Measurements from ENCODE around the gene KRTAP5-4.
"Not testable (repeated sequence)": the region's sequence is repeated elsewhere in the genome, so short reads cannot be mapped to it uniquely, and the experiment has no call there.

The KRTAP5-4 gene, protein sequence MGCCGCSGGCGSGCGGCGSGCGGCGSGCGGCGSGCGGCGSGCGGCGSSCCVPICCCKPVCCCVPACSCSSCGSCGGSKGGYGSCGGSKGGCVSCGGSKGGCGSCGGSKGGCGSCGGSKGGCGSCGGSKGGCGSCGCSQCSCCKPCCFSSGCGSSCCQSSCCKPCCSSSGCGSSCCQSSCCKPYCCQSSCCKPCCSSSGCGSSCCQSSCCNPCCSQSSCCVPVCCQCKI

DNA sequence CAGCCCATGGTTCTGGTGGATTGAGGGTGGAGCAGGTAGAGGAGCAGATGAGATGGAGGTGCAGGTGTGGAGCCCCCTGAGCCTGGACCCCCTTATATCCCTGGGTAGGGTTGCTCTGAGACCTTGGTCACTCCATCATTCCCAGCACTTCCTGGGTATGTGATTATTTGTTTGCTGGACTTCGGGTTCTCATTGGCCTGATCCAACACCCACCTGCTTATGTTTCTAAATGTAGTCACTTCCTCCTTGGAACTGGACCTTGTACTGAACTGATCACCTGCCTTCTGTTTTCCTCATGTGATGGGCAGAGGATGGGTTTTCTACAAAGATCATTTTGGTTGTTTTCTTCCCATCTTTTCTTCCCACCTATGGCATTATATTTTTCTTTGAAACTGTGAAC, at the start of gene KRTAP5-4:
KRTAP5-4 (minus strand) TSS at position 53 of the 400 bp plus-strand sequence; CDS start at position 8, 45 bp downstream.
- DNase-seq (ENCODE audit: low read depth in 2 of 2) = no peak

DNA sequence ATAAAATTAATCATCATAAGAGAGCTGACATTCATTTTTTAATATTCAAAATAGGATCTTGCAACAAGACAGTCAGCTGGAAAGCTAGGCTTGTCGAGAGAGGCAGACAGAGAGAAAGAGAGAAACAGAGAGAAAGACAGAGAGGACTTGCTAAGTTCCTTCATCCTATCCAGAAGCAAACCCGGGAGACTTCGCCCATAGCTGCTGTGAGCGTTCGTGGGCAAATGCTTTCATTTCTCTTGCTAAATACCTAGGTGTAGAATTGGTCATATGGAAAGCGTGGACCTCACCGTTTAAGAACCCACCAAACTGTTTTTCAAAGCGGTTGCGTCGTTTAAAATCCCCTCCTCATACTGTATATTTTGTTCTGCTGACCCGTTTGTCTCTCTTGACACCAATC, 49.7 kb upstream of the KRTAP5-4 start:
- DNase-seq (ENCODE audit: low read depth in 2 of 2) = no peak

DNA sequence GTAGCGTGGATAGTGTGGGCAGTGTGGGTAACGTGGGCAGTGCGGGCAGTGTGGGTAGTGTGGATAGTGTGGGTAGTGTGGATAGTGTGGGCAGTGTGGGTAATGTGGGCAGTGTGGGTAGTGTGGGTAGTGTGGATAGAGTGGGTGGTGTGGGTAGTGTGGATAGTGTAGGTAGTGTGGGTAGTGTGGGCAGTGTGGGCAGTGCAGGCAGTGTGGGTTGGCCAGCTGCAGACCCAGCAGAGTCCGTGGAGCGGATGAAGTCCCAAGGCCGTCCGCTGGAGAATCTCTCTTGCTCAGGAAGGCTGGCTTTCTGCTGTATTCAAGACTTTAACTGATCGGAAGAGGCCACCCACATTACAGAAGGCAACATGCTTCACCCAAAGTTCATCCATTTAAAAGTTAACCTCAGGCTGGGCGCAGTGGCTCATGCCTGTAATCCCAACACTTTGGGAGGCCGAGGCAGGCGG, 49.0 kb upstream of the KRTAP5-4 start:
- no peak for DNase-seq (ENCODE audit: low read depth in 2 of 2)

DNA sequence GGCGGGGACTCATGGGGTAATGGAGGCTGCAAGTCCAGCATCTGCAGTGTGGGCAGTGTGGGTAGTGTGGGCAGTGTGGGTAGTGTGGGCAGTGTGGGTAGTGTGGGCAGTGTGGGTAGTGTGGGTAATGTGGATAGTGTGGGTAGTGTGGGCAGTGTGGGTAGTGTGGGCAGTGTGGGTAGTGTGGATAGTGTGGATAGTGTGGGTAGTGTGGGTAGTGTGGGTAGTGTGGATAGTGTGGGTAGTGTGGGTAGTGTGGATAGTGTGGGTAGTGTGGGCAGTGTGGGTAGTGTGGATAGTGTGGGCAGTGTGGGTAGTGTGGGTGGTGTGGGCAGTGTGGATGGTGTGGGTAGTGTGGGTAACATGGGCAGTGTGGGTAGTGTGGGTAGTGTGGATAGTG, 48.5 kb upstream of the KRTAP5-4 start:
- DNase-seq (ENCODE audit: low read depth in 2 of 2) = not testable (repeated sequence)

DNA sequence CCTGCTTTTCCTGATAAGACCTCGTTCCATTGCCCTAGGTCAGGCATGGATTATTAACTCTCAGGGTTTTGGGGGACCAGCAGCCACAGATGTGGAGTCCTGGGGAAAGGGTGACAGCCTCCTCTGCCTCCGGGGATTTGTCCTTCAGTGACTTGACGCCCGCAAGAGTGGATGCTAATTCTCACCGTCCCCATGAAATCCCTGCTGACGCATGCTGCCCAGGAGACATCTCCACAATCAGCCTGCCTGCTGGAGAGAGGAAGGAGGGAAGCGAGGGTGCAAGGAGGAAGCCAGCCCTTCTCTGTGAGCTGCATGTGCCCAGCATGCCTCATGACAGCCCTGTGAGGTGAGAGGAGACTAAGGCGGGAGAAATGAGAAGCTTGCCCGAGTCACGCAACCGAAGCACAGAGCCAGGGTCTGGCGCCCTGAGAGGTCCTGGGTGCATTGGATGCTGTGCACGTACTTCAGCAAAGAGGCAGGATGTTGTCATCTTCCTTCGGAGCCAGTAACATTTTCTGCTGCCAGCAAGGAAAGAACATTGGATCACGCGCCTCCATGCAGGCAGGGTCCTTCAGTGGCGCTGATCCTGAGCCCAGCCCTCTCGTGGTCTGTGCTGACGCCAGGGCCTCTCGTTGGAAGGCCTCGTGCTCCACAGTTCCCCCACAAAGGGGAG, 47.7 kb upstream of the KRTAP5-4 start:
- no peak for DNase-seq (ENCODE audit: low read depth in 2 of 2)

DNA sequence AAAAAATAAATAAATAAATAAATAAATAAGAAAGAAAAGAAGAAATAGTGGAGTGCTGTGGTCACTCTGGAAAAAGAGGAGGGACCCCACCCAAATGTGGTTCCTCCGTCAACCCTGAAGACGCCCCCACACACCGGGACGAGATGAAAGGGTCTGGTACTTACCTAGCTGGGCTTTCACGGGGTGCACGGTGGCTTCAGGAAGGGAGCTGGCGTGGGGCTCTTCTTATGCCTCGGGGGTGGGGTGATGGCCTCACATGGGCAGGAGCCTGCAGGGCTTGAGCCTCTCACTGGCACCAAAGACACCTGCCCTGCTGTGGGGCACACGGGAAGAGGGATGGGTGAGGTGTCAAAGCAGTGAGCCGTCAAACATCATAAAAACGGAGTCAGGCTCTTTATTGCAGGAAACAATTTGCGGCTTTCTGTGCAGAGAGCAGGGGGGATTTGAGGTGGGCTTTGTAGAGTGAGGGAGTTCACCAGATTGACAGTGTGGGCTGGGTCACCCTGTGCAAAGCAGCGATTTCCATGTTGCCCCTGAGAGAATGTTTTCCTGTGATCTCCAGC, 47.1 kb upstream of the KRTAP5-4 start:
- no peak for DNase-seq (ENCODE audit: low read depth in 2 of 2)

DNA sequence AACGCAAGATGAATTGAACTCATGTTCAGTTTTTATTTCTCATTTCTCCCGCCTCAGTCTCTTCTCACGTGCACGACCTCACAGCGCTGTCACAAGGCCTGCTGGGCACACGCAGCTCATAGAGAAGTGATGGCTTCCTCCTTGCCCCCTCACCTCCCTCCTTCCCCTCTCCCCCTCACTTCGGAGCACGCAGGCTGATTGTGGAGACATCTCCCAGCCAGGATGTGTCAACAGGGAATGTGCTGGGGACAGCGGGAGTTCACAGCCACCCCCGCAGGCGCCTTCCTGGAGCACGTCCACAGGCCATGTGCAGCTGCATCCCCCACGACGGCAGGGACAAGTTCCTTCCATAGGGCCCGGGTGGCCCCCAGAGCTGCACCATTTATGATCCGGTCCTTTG, 46.0 kb upstream of the KRTAP5-4 start:
- no peak for DNase-seq (ENCODE audit: low read depth in 2 of 2)

DNA sequence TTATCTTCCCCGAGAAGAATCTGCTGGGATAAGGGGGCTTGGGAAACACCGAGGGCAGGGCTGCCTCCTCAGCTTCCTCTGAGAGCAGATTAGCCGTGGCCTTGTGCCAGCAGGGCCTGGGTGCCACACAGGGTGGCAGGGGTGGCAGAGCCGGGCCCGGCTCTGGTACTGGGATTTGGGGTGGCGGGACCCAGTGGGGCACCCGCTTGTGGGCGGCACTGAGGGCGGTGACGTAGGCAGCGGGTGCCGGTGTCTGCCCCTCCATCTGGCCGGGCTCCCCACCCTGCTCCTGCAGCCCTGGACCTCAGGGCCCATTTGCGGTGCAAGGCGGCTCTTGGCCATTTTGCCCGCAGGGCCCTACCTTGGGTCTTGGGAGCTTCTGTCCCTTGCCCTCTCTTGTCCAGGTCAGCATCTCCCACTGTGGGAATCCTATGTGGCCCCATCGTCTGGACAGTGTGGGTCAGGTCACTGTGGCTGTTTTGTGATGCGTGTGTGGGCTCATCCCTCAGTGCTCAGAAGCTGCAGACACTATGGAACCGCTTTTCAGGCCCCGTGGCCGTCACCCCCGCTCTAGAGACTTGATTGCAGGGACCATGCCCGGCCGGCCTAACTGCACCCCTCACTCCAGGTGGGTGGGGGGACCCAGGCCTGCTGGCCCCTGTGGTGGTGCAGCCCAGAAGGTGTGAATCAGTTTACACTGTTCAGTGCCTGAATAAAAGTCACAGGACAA, 45.3 kb upstream of the KRTAP5-4 start:
- DNase-seq (ENCODE audit: low read depth in 2 of 2) = no peak

DNA sequence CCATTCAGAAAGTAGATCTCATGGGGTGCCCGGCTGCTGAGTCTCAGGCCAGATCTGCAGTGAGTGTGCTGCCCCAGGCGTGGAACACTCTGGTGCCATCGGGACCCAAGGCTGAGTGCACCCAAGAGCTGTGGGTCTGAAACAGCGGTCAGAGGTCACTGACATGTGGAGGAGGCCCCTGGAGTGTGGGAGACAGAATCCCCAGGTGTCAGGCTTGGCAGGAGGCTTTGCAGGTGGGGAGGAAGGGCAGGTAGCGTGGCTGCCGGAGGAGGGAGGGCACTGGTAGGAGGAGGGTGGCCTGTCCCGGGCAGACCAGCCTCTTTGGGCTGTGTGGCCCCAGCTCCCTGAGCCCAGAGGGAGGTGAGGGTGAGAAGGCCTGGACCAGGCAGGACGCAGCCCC, 43.4 kb upstream of the KRTAP5-4 start:
- no peak for DNase-seq (ENCODE audit: low read depth in 2 of 2)

DNA sequence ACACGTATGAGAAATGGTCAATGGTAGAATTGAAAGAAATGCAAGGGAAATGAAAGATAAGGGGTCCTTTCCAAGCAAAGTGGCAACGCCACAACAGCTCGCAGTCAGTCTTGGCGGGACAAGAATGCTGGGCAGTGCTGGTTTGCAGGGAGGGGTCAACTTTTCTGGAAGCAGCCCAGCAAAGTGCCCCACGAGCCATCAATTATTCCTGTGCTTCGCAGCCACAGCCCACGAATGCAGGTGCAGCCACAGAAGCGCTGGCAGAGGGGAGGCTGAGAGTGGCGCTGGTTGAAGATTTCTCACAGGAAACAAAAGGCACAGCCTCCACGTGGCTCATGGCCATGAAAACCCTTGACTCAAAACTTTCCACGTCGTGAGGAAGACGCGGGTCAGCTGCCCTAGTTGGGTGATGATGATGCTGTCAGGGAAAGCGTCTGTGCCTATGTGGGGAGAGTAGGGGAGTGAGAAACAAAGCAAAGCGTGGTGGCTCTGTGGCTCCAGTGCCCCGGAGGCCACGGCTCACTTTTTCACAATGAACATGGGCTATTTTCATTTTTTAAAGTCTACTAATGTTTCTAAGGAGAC, 40.9 kb upstream of the KRTAP5-4 start:
- not testable (repeated sequence) for DNase-seq (ENCODE audit: low read depth in 2 of 2)

DNA sequence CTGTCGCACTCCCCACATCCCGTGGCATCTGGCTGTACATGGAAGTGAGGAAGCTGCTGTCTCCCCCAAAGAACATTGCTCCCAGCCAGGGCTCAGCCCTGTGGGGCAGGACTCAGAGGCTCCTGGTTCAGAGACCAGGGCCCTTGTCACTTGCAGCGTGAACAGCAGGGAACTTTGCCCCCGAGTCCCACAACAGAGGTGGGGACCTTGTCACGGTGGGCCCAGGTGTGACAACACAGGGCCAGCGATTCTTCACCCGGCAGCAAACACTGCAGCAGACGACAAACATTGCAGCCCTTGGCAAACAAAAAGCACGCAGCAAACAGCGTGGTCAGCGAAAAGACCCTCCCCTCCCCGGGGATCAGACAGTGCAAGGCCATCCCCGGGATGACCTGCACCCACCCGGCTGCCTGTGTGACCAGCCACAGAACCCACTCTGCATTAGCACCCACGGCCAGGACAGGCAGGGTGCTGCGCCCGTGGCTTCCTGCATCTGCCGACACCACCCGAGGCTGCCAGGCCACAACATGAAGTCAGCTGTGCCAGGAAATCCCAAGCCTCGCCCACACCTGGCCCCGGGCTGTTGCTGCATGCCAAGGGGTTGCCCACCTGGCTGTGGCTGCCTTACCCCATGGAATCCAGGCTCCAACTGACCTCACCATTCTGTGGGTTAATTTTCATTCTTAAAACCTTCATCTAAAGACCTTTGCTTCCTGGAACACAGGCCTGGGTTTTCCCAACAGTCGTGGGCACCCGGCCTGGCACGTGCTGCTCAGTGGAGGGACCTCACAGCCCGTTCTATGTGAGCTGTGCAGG, 39.7 kb upstream of the KRTAP5-4 start:
- not testable (repeated sequence) for DNase-seq (ENCODE audit: low read depth in 2 of 2)

DNA sequence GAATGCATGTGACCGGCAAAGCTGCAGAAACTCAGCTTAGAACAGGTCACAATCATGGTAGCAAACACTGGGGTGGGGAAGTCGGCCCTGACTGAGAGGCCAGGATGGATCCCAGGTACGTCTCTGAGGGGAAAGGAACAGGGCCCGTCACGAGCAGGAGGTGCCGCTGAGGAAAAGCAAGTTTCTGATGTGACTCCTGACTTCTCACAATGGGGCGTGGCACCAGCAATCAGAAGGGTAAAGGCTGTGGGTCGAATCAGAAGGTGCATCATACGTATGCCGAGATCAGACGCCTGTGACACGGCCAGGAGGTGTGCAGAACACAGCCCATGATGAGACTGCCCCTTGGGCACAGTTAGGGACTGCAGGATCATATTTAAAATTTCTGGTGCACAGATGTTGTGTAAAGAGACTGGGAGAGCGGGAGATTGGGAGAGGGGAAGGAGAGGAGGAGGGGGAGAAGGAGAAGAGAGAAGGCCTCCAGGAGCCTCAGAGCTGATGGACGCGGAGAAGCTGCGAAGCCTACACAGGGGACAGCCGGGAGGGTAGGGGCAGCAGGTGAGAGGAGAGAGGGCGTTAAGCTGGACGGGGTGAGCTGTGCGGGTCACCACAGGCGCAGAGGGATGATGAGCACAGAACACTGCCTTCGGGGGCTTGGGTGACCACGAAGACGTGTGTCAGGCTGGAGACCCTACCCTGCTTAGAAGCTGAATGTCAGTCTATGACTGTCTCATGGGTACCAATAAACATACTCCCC, 38.4 kb upstream of the KRTAP5-4 start:
- DNase-seq (ENCODE audit: low read depth in 2 of 2) = no peak

DNA sequence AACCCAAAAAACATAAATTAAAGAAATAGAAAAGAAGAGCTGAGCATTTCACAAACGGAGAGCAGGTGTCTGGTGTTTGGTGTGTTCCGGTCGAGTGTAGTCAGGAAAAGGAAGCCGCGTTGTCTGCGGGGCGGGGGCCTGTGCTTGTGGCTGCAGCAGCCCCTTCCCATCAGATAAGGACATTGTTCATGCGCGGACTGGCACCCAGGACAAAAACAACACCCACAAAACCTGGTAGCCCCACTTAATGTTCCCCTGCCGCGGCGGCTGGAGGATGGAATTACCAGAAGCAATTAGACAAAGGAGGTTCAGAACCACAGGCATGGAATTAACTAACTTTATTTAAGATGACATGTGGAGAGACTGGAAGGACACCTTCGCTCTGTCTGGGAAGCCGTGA, 37.6 kb upstream of the KRTAP5-4 start:
- no peak for DNase-seq (ENCODE audit: low read depth in 2 of 2)

DNA sequence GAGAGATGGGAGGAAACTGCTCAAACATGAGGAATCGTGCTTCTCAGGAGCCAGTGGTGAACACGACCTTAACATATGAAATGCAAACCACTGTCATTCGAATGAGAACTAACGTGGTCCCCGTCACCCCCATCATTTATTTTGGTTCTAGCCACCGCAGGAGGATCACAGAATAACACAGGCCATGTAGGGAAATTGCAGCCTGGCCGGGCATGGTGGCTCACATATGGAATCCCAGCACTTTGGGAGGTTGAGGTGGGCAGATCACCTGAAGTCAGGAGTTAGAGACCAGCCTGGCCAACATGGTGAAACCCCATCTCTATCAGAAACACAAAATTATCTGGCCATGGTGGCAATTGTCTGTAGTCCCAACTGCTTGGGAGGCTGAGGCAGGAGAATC, 34.7 kb upstream of the KRTAP5-4 start:
- DNase-seq (ENCODE audit: low read depth in 2 of 2) = no peak

DNA sequence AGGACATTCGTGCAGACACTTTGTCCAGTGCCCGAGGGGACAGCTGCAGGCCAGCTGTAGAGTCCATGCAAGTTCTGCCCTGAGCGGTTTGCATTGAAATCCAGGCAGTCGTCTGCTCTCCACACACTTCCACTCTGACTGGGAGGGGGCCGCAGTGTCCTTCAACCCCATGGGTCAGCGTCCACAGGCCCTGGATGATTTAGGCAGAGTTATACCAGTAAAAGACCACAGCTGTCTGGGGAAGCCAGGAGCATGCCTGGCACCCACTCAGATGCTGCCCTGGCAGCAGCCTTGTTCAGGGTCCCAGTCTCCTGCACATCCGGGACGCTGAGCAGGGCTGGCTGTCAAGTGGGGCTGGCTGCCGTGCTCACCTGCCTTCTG, 34.1 kb upstream of the KRTAP5-4 start:
- no peak for DNase-seq (ENCODE audit: low read depth in 2 of 2)

DNA sequence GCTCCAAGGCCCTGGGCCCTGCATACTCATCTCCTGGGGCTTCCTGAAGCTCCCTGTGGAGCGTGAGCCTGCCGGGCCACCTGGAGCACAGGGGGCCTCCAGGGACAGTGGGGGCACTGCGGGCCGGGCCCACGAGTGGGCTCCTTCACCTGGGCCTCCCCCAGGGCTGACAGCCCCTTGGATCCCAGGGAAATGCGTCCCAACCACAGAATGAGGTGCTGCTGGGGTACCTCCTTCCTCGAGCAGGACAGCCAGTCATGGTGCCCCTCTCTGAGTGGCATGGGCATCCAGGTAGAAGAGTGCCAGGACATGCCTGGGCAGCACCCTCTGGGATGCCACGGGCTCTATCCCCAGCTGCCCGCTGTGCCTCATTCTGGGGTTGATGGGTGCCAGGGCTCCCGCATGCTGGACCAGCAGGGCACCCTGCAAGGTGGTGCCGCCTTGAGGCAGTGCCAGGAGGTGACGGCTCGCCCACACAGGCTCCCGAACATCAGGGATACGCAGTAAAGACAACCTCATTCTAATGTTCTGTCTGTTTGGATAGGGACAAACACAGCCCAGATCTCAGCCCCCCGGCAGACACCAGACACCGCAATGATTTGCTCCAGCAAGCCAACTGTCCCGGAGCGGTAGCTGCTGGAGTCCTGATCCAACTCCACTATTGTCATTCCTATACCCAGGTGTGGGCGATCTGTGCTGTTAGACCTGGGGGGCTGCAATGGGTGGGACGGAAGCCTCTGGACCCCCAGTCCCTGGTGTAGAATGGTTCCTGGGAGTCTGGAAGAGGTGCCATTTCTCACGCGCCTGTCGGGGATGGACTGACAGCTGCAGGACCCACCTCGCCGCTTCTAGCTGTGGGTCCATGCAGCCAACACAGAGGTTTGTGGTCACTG, 33.5 kb upstream of the KRTAP5-4 start:
- no peak for DNase-seq (ENCODE audit: low read depth in 2 of 2)

DNA sequence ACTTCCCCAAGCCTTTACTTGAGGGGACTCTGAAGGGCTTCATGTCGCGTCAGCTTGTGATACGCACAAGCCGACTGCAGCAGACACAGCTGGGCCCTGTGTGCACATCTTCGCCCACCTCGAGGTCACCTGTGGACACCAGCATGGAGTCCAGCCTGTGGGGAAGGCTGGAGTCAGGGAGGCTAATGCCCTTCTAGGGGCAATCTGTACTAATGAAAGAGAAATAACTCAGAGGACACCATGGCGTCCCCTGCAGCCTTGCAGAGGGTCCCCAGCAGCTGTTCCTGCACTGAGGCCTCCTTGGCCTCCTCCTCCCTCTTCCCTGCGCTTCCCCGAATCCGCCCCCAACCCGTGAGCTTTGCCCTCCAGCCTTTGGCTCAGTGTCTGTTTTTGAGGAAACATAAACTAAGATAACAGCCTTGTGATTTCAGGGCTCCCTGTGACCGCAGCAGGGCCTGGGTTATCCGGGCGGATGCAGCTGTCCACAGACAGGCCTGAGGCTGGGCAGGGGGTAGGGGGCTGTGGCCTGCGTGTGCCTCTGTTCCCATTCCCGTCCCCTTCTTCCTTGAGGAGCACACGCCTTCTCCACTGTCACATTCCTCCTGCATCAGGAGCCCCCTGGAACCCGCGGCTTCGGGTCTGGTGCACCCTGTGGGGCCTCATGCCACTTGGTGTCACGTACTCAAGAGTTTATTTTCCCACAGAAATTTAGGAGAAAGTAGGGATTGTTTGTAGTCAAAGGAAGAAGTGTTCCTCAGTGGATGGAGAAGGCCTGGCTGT, 32.6 kb upstream of the KRTAP5-4 start:
- no peak for DNase-seq (ENCODE audit: low read depth in 2 of 2)

DNA sequence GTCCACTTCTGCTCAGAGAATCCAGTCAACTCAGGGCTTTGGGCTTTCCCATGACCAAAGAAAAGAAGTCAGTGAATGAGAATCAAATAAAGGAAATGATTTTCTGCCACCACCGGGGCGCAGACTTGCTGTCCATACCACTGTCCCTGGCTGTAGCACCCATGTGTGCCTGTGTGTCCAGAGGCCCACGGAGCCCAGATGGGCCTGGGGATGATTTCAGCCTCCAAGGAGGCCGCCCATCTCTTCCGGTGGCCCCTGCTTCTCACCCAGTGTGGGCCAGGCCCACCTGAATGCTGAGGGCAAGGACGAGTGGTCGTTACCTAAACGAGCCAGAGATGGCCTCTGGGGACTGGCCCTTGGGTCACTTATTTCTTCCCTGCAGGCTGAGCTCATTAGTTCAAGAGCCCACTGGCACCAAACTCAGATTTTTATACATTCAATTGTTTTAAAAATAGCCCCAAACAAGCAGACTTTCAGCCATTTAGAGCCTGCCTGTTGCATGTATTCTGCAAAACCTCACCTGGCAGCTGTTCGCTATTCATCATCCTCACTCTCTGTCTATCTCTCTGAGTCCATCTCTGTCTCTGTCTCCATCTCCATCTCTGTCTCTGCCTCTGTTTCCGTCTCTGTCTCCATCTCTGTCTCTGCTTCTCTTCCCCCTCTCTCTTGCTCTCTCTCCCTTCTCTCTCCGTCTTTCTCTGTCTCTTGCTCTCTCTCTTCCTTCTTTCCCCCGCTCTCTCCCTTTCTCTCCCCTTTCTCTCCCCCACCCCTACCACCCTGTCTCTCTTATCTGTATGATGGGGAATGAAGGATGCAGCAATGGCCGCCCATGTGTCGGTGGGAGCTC, 31.8 kb upstream of the KRTAP5-4 start:
- DNase-seq (ENCODE audit: low read depth in 2 of 2) = no peak
